ENCODE results near the gene RGS6.

The RGS6 gene

GRCh38 chr14:72560889-72561493 lies 628.8 kb downstream of the RGS6 start:
- DNase-seq, result no peak

GRCh38 chr14:72562300-72562699 lies 630.1 kb downstream of the RGS6 start:
- DNase-seq, result no peak

GRCh38 chr14:72563676-72564075 lies 631.4 kb downstream of the RGS6 start:
- no peak for DNase-seq

GRCh38 chr14:72565149-72565559 lies 632.9 kb downstream of the RGS6 start:
- no peak for DNase-seq

GRCh38 chr14:72565917-72566316 lies 633.7 kb downstream of the RGS6 start:
- DNase-seq, result no peak

- DNase-seq, result no peak
Measured at GRCh38 chr14:72567226-72567625, 635.0 kb downstream of the RGS6 start.

GRCh38 chr14:72568296-72568992 lies 636.2 kb downstream of the RGS6 start:
- DNase-seq, result no peak

GRCh38 chr14:72573725-72574417 lies 641.6 kb downstream of the RGS6 start:
- DNase-seq, result no peak

- no peak for DNase-seq
Measured at GRCh38 chr14:72574715-72575114, 642.5 kb downstream of the RGS6 start.

- no peak for DNase-seq
Measured at GRCh38 chr14:72576258-72576657, 644.0 kb downstream of the RGS6 start.

- DNase-seq, result no peak
Measured at GRCh38 chr14:72577521-72577920, 645.3 kb downstream of the RGS6 start.

GRCh38 chr14:72578514-72578913 lies 646.3 kb downstream of the RGS6 start:
- DNase-seq, result no peak

- DNase-seq, result no peak
Measured at GRCh38 chr14:72582582-72582981, 650.4 kb downstream of the RGS6 start.

- DNase-seq, result no peak
Measured at GRCh38 chr14:72583316-72584272, 651.4 kb downstream of the RGS6 start.

- DNase-seq, result no peak
Measured at GRCh38 chr14:72588521-72588920, 656.3 kb downstream of the RGS6 start.

GRCh38 chr14:72589652-72590051 lies 657.4 kb downstream of the RGS6 start:
- no peak for DNase-seq

GRCh38 chr14:72590577-72590976 lies 658.3 kb downstream of the RGS6 start:
- DNase-seq, result no peak

- DNase-seq, result no peak
Measured at GRCh38 chr14:72591391-72591790, 659.2 kb downstream of the RGS6 start.

- no peak for DNase-seq
Measured at GRCh38 chr14:72594099-72594901, 662.1 kb downstream of the RGS6 start.

GRCh38 chr14:72595152-72595862 lies 663.1 kb downstream of the RGS6 start:
- no peak for DNase-seq

All from islet precursor cell (in vitro differentiated cells).